ENCODE measurements around the gene BCAS4.
"Not testable (repeated sequence)": the region's sequence is repeated elsewhere in the genome, so short reads cannot be mapped to it uniquely, and the experiment has no call there.

The BCAS4 gene

DNA sequence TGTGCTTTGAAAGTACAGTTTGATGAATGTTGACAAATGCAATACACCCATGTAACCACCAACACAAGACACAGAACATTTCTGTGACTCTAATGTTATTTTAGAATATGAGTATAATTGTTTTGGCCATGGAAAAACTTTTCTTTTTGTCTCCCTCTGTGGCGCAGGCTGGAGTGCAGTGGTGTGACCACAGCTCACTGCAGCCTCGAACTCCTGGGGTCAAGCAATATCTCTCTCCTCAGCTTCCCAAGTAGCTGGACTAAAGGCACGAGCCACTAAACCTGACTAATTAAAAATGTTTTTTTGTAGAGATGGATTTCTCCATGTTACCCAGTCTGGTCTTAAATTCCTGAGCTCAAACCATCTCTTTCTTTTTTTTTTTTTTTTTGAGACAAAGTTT is 20.3 kb upstream of the BCAS4 start:
- DNase-seq (ENCODE audit: low read depth): no peak
- no peak overlapping the region for H3K4me3 ChIP-seq (ENCODE audit: control insufficient read depth, low read depth, low read length)
- TF ChIP-seq, protein P1, sequence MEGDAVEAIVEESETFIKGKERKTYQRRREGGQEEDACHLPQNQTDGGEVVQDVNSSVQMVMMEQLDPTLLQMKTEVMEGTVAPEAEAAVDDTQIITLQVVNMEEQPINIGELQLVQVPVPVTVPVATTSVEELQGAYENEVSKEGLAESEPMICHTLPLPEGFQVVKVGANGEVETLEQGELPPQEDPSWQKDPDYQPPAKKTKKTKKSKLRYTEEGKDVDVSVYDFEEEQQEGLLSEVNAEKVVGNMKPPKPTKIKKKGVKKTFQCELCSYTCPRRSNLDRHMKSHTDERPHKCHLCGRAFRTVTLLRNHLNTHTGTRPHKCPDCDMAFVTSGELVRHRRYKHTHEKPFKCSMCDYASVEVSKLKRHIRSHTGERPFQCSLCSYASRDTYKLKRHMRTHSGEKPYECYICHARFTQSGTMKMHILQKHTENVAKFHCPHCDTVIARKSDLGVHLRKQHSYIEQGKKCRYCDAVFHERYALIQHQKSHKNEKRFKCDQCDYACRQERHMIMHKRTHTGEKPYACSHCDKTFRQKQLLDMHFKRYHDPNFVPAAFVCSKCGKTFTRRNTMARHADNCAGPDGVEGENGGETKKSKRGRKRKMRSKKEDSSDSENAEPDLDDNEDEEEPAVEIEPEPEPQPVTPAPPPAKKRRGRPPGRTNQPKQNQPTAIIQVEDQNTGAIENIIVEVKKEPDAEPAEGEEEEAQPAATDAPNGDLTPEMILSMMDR (IDR thresholded peaks at IDR 0.05; ENCODE audit: control insufficient read depth, insufficient read depth, low read depth, low read length, missing control alignments): no peak

DNA sequence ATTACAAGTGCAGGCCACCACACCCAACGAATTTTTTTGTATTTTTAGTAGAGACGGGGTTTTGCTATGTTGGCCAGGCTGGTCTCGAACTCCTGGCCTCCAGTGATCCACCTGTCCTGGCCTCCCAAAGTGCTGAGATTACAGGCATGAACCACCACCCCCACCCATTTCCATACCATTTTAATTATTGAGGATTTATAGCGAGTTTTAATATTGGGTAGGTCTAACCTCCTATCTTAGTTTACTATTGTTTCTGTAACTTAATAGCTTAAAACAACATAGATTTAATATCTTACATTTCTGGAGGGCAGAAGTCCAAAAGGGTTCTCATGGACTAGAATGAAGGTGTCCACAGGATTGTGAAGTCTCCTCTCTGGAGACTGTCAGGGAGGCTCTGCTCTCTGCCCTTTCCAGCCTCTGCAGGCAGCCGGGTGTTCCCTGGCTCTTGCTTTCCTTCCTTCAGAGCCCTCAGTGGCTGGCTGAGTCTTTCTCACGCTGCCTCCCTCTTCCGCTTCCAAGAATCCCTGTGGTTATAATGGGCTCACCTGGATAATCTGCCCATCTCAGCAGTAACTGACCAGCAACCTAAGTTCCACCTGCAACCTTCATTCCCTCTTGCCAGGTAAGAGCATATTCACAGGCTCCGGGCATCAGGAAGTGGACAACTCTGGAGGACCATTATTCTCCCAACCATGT is 18.6 kb upstream of the BCAS4 start:
- no peak overlapping the region for H3K4me3 ChIP-seq (ENCODE audit: control insufficient read depth, low read depth, low read length)
- no peak for DNase-seq (ENCODE audit: low read depth)
- TF ChIP-seq, protein P1 (IDR thresholded peaks at IDR 0.05; ENCODE audit: control insufficient read depth, insufficient read depth, low read depth, low read length, missing control alignments): no peak

DNA sequence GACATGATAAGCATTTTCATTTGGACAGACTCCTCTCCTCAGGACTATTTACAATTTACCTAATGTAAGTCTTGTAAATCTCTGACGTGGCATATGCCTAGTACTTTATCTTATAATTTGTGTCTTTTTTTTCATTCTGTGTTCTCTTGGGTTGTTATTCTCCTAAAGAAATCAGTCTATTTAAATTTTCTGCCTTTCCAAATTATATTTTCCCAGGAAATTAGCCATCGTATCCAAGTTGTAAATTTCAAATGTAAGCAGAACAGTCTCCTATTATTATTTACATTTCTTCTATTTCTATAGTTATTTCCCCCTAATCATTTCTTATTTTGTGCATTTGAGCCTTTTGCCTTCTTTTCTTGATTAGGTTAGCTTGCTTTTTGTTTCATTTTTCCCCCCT is 17.5 kb upstream of the BCAS4 start:
- H3K4me3 ChIP-seq (ENCODE audit: control insufficient read depth, low read depth, low read length): no peak overlapping the region
- no peak for DNase-seq (ENCODE audit: low read depth)
- TF ChIP-seq, protein P1 (IDR thresholded peaks at IDR 0.05; ENCODE audit: control insufficient read depth, insufficient read depth, low read depth, low read length, missing control alignments): no peak

DNA sequence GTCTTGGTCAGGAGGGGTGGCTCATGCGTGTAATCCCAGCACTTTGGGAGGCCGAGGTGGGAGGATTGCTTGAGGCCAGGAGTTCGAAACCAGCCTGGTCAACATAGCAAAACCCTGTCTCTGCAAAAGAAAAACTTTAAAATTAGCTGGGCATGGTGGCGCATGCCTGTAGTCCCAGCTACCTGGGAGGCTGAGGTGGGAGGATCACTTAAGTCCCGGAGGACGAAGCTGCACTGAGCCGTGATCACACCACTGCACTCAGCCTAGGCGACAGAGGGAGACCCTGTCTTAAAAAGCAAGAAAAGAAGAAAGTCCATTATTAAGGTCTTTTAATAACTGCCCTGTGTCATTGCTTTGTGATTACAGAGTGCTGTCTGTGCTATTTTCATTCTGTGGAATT is 15.9 kb upstream of the BCAS4 start:
- not testable (repeated sequence) for DNase-seq (ENCODE audit: low read depth); H3K4me3 ChIP-seq (ENCODE audit: control insufficient read depth, low read depth, low read length)

DNA sequence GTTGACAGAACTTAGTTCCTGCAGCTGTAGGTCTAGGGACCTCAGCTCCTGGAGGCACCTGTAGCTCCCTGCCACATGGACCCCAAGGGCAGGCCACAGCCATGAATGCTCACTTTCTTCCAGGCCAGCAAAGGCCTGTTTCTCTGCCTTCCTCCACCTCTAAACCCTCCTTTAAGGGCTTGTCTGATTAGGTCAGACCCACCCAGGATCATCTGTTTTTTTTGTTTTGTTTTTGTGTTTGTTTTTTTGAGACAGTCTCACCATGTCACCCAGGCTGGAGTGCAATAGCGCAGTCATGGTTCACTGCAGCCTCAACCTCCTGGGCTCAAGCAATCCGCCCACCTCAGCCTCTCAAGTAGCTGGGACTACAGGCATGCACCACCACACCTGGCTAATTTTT is 11.5 kb upstream of the BCAS4 start:
- no peak overlapping the region for H3K4me3 ChIP-seq (ENCODE audit: control insufficient read depth, low read depth, low read length)
- no peak for DNase-seq (ENCODE audit: low read depth)
- TF ChIP-seq, protein P1 (IDR thresholded peaks at IDR 0.05; ENCODE audit: control insufficient read depth, insufficient read depth, low read depth, low read length, missing control alignments): no peak

DNA sequence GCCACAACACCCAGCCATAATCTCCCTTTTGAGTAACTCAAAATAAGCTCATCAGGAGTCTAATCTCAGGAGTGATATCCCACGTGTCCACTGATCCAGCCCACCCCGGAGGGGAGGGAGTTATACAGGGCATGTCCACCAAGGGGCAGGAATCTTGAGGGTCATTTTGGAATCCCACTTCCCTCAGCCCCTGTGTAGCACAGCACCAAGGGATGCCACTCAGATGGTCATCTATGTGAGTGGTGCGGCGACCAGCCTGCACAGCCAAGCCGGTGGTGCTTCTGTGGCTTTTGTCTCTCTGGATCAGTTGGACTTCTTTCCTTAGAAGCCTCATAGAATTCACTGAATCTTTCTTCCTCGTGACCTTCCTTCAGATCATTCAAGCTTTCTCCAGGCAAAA is 11.0 kb upstream of the BCAS4 start:
- TF ChIP-seq, protein P1 (IDR thresholded peaks at IDR 0.05; ENCODE audit: control insufficient read depth, insufficient read depth, low read depth, low read length, missing control alignments): no peak
- H3K4me3 ChIP-seq (ENCODE audit: control insufficient read depth, low read depth, low read length): no peak overlapping the region
- no peak for DNase-seq (ENCODE audit: low read depth)

DNA sequence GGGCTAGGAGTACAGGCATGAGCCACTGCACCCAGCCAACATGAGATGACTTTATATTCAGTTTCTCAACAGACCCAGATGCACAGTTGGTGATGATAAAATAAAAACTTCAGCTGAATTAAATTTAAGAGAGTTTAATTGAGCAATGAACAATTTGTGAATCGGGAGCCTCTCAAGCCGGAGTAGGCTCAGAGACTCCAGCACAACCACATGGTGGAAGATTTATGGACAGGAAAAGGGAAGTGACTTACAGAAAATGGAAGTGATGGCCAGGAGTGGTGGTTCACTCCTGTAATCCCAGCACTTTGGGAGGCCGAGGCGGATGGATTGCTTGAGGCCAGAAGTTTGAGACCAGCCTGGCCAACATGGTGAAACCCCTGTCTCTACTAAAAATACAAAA is 10.4 kb upstream of the BCAS4 start:
- DNase-seq (ENCODE audit: low read depth): no peak
- H3K4me3 ChIP-seq (ENCODE audit: control insufficient read depth, low read depth, low read length): no peak overlapping the region
- TF ChIP-seq, protein P1 (IDR thresholded peaks at IDR 0.05; ENCODE audit: control insufficient read depth, insufficient read depth, low read depth, low read length, missing control alignments): no peak

All from AG09309 (cell line).